ENCODE results near the gene SH3RF3.

SH3RF3 gene

DNA sequence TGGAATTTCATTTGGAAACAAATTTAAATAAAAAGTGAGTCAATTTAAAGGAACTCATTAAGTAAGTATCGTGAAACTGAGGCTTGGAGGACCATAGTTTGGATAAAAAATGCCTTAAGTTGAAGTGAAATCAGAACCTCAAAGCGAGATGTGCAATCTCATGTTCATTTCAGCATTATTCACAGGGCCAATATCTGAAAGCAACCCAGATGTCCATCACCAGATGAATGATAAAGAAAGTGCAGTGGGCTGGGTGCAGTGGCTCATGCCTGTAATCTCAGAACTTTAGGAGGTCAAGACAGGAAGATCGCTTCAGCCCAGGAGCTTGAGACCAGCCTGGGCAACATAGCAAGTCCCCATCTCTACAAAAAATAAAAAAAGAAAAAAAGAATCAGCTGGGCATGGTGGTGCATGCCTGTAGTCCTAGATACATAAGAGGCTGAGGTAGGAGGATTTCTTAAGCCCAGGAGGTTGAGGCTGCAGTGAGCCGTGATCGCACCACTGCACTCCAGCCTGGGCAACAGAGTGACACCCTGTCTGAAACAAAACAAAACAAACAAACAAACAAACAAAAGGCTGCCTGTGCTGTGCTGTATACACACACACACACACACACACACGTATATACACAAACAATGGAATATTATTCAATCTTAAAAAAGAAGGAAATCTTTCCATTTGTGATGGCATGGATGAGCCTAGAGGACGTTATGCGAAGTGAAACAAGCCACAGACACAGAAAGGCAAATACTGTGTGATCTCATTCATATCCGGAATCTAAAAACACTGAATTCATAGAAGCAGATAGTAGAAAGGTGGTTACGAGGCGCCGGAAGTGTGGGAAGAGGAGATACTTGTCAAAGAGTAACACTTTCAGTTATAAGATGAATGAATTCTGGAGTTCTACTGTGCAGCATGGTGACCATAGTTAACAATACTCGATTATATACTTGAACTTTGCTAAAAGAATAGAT lies 14.5 kb downstream of the SH3RF3 start:
- no CpG with 5 or more reads among the region's 13 CpGs for WGBS, 2 donors (ENCODE audit: extremely low coverage in 2 of 2, insufficient read length in 2 of 2, insufficient replicate concordance in 1 of 2)
- Histone ChIP-seq H3K79me1 (ENCODE audit: low read depth, low read length) (no peaks in the 10 kb centered on the region), H3K27me3 (ENCODE audit: control insufficient read depth in 3 of 3, insufficient read depth in 3 of 3, low read depth in 1 of 3, low read length in 3 of 3) (no peaks in the 10 kb centered on the region)

GRCh38 chr2:109144271-109144670 lies 15.3 kb downstream of the SH3RF3 start:
- Histone ChIP-seq H3K9ac (ENCODE audit: low read depth, low read length, poor library complexity) (no peak overlapping the region), H2AK5ac (ENCODE audit: low read depth, low read length) (no peak overlapping the region), H3K4me1 (ENCODE audit: control insufficient read depth in 2 of 2, insufficient read depth in 1 of 2, low read depth in 1 of 2, low read length in 2 of 2) (no peaks in the 10 kb centered on the region), H3K79me1 (ENCODE audit: low read depth, low read length) (no peaks in the 10 kb centered on the region), H2BK120ac (ENCODE audit: low read depth, low read length) (no peak overlapping the region), H3K36me3 (replicated peaks in 1 of 2; ENCODE audit: control insufficient read depth in 2 of 2, insufficient read depth in 2 of 2, low read length in 2 of 2) (no peaks in the 10 kb centered on the region), H2AFZ (ENCODE audit: low read length) (no peak overlapping the region), H3K18ac (ENCODE audit: low read length) (no peak overlapping the region), H3K27me3 (ENCODE audit: control insufficient read depth in 3 of 3, insufficient read depth in 3 of 3, low read depth in 1 of 3, low read length in 3 of 3) (no peaks in the 10 kb centered on the region), H3K27ac (replicated peaks; ENCODE audit: low read length) (no peak overlapping the region), H2BK15ac (ENCODE audit: low read length) (no peak overlapping the region), H3K4me3 (ENCODE audit: low read length in 2 of 2) (no peak overlapping the region), H4K91ac (ENCODE audit: low read depth, low read length, poor library complexity) (no peak overlapping the region), H2BK12ac (ENCODE audit: low read length) (no peak overlapping the region), H3K4ac (ENCODE audit: low read length) (no peak overlapping the region), H3K9me3 (replicated peaks in 1 of 2; ENCODE audit: control insufficient read depth in 2 of 2, insufficient read depth in 1 of 2, low read depth in 1 of 2, low read length in 2 of 2) (peaks cover 0 to 2% of the 10 kb centered on the region in 2 donors), H4K8ac (ENCODE audit: low read depth, low read length) (no peak overlapping the region), H3K14ac (ENCODE audit: low read length) (no peak overlapping the region), H3K23ac (ENCODE audit: low read depth, low read length, poor library complexity) (no peak overlapping the region), H3K4me2 (ENCODE audit: insufficient read depth, low read length, poor library complexity, severe bottlenecking) (no peak overlapping the region), H2BK5ac (ENCODE audit: low read length) (no peak overlapping the region)
- no CpG with 5 or more reads among the region's 5 CpGs for WGBS, 2 donors (ENCODE audit: extremely low coverage in 2 of 2, insufficient read length in 2 of 2, insufficient replicate concordance in 1 of 2)
- DNase-seq (ENCODE audit: low spot score) = no peak

More for the DNA sequence above, 14.5 kb downstream of the SH3RF3 start:
- Histone ChIP-seq H3K27ac (replicated peaks; ENCODE audit: low read length) (no peak overlapping the region), H2AFZ (ENCODE audit: low read length) (no peak overlapping the region), H3K9ac (ENCODE audit: low read depth, low read length, poor library complexity) (no peak overlapping the region), H3K4ac (ENCODE audit: low read length) (no peak overlapping the region), H4K8ac (ENCODE audit: low read depth, low read length) (no peak overlapping the region), H4K91ac (ENCODE audit: low read depth, low read length, poor library complexity) (no peak overlapping the region), H3K18ac (ENCODE audit: low read length) (no peak overlapping the region), H2AK5ac (ENCODE audit: low read depth, low read length) (no peak overlapping the region), H2BK5ac (ENCODE audit: low read length) (no peak overlapping the region), H2BK120ac (ENCODE audit: low read depth, low read length) (no peak overlapping the region), H3K14ac (ENCODE audit: low read length) (no peak overlapping the region), H3K4me2 (ENCODE audit: insufficient read depth, low read length, poor library complexity, severe bottlenecking) (no peak overlapping the region), H3K23ac (ENCODE audit: low read depth, low read length, poor library complexity) (no peak overlapping the region), H3K9me3 (replicated peaks in 1 of 2; ENCODE audit: control insufficient read depth in 2 of 2, insufficient read depth in 1 of 2, low read depth in 1 of 2, low read length in 2 of 2) (peaks cover 0 to 2% of the 10 kb centered on the region in 2 donors), H3K36me3 (replicated peaks in 1 of 2; ENCODE audit: control insufficient read depth in 2 of 2, insufficient read depth in 2 of 2, low read length in 2 of 2) (no peaks in the 10 kb centered on the region), H2BK12ac (ENCODE audit: low read length) (no peak overlapping the region), H2BK15ac (ENCODE audit: low read length) (no peak overlapping the region), H3K4me1 (ENCODE audit: control insufficient read depth in 2 of 2, insufficient read depth in 1 of 2, low read depth in 1 of 2, low read length in 2 of 2) (no peaks in the 10 kb centered on the region), H3K4me3 (ENCODE audit: low read length in 2 of 2) (no peak overlapping the region)
- no peak for DNase-seq (ENCODE audit: low spot score)

- no peak overlapping the region for H2AK5ac ChIP-seq (ENCODE audit: low read depth, low read length)
- no peak for DNase-seq (ENCODE audit: low spot score)
- peaks cover 0 to 2% of the 10 kb centered on the region in 2 donors for H3K9me3 ChIP-seq (replicated peaks in 1 of 2; ENCODE audit: control insufficient read depth in 2 of 2, insufficient read depth in 1 of 2, low read depth in 1 of 2, low read length in 2 of 2)
- WGBS, 2 donors (ENCODE audit: extremely low coverage in 2 of 2, insufficient read length in 2 of 2, insufficient replicate concordance in 1 of 2) = no CpG with 5 or more reads among the region's 15 CpGs
- H3K18ac ChIP-seq (ENCODE audit: low read length) = no peak overlapping the region
- no peak overlapping the region for H3K4me2 ChIP-seq (ENCODE audit: insufficient read depth, low read length, poor library complexity, severe bottlenecking)
- H3K4me1 ChIP-seq (ENCODE audit: control insufficient read depth in 2 of 2, insufficient read depth in 1 of 2, low read depth in 1 of 2, low read length in 2 of 2) = no peaks in the 10 kb centered on the region
- H2AFZ ChIP-seq (ENCODE audit: low read length) = no peak overlapping the region
- H3K36me3 ChIP-seq (replicated peaks in 1 of 2; ENCODE audit: control insufficient read depth in 2 of 2, insufficient read depth in 2 of 2, low read length in 2 of 2) = no peaks in the 10 kb centered on the region
- no peak overlapping the region for H2BK15ac ChIP-seq (ENCODE audit: low read length)
- no peak overlapping the region for H4K8ac ChIP-seq (ENCODE audit: low read depth, low read length)
- no peak overlapping the region for H4K91ac ChIP-seq (ENCODE audit: low read depth, low read length, poor library complexity)
- no peak overlapping the region for H2BK120ac ChIP-seq (ENCODE audit: low read depth, low read length)
- H3K23ac ChIP-seq (ENCODE audit: low read depth, low read length, poor library complexity) = peak overlapping the region; percentile 62
- H2BK5ac ChIP-seq (ENCODE audit: low read length) = no peak overlapping the region
- H3K27me3 ChIP-seq (ENCODE audit: control insufficient read depth in 3 of 3, insufficient read depth in 3 of 3, low read depth in 1 of 3, low read length in 3 of 3) = no peaks in the 10 kb centered on the region
- no peak overlapping the region for H2BK12ac ChIP-seq (ENCODE audit: low read length)
- no peaks in the 10 kb centered on the region for H3K79me1 ChIP-seq (ENCODE audit: low read depth, low read length)
- no peak overlapping the region for H3K27ac ChIP-seq (replicated peaks; ENCODE audit: low read length)
- peak overlapping the region; percentile 36 for H3K9ac ChIP-seq (ENCODE audit: low read depth, low read length, poor library complexity)
- no peak overlapping the region for H3K14ac ChIP-seq (ENCODE audit: low read length)
- no peak overlapping the region for H3K4me3 ChIP-seq (ENCODE audit: low read length in 2 of 2)
- no peak overlapping the region for H3K4ac ChIP-seq (ENCODE audit: low read length)
Observed at GRCh38 chr2:109144721-109145120, 15.7 kb downstream of the SH3RF3 start.

DNA sequence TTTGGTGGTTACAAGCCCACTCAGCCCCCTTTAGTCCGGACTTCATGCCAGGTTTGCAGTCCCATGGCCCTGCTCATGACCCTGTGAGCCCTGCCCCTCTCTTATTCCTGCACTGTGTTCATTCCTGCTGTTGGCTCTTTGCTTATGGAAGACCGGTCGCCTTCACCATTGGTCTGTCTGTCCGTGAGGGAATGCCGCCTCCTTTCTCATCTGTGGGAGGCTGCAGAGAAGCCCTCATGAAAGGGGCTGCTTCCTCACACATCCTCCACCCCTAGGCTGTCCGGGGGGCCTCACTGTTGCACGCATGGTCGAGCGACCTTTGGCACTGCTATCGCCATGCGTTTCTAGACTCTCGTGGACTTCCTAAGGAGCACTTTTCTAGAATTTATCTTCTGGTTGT lies 16.3 kb downstream of the SH3RF3 start:
- no peaks in the 10 kb centered on the region for H3K36me3 ChIP-seq (replicated peaks in 1 of 2; ENCODE audit: control insufficient read depth in 2 of 2, insufficient read depth in 2 of 2, low read length in 2 of 2)
- H3K4me3 ChIP-seq (ENCODE audit: low read length in 2 of 2) = no peak overlapping the region
- no peak overlapping the region for H3K4ac ChIP-seq (ENCODE audit: low read length)
- no peak overlapping the region for H2AFZ ChIP-seq (ENCODE audit: low read length)
- no peak overlapping the region for H4K91ac ChIP-seq (ENCODE audit: low read depth, low read length, poor library complexity)
- no peaks in the 10 kb centered on the region for H3K4me1 ChIP-seq (ENCODE audit: control insufficient read depth in 2 of 2, insufficient read depth in 1 of 2, low read depth in 1 of 2, low read length in 2 of 2)
- H3K79me1 ChIP-seq (ENCODE audit: low read depth, low read length) = no peaks in the 10 kb centered on the region
- peak overlapping the region; percentile 44 for H3K23ac ChIP-seq (ENCODE audit: low read depth, low read length, poor library complexity)
- H3K9me3 ChIP-seq (replicated peaks in 1 of 2; ENCODE audit: control insufficient read depth in 2 of 2, insufficient read depth in 1 of 2, low read depth in 1 of 2, low read length in 2 of 2) = peaks cover 0 to 2% of the 10 kb centered on the region in 2 donors
- H2BK5ac ChIP-seq (ENCODE audit: low read length) = peak overlapping the region; percentile 43
- H2BK12ac ChIP-seq (ENCODE audit: low read length) = no peak overlapping the region
- no peak overlapping the region for H2BK120ac ChIP-seq (ENCODE audit: low read depth, low read length)
- no peak overlapping the region for H4K8ac ChIP-seq (ENCODE audit: low read depth, low read length)
- no peaks in the 10 kb centered on the region for H3K27me3 ChIP-seq (ENCODE audit: control insufficient read depth in 3 of 3, insufficient read depth in 3 of 3, low read depth in 1 of 3, low read length in 3 of 3)
- no CpG with 5 or more reads among the region's 12 CpGs for WGBS, 2 donors (ENCODE audit: extremely low coverage in 2 of 2, insufficient read length in 2 of 2, insufficient replicate concordance in 1 of 2)
- H2AK5ac ChIP-seq (ENCODE audit: low read depth, low read length) = no peak overlapping the region
- DNase-seq (ENCODE audit: low spot score) = no peak
- H3K9ac ChIP-seq (ENCODE audit: low read depth, low read length, poor library complexity) = peak overlapping the region; percentile 27
- H3K27ac ChIP-seq (replicated peaks; ENCODE audit: low read length) = no peak overlapping the region
- peak overlapping the region; percentile 2 for H3K18ac ChIP-seq (ENCODE audit: low read length)
- H2BK15ac ChIP-seq (ENCODE audit: low read length) = no peak overlapping the region
- no peak overlapping the region for H3K14ac ChIP-seq (ENCODE audit: low read length)
- H3K4me2 ChIP-seq (ENCODE audit: insufficient read depth, low read length, poor library complexity, severe bottlenecking) = no peak overlapping the region
